GM23338 (cell line): ENCODE measurements around the gene PHKA2.

Experiments used
- EZH2 ChIP-seq: fragments of 200-600 bp; sonication (generic); IDR thresholded peaks from one replicate; pipeline ENCODE4 v1.8.0; 2017; ENCODE audit warnings: antibody characterized with exemption, mild to moderate bottlenecking, low read depth; ENCODE audit not compliant: unreplicated experiment
- EZH2phosphoT487 ChIP-seq: fragments of 200-600 bp; sonication (generic); IDR thresholded peaks from one replicate; pipeline ENCODE4 v1.8.1; 2018; ENCODE audit warnings: antibody characterized with exemption; ENCODE audit not compliant: unreplicated experiment
- JUNB ChIP-seq: IDR thresholded peaks from one replicate; pipeline ENCODE4 v1.6.1; 2016; ENCODE audit warnings: antibody characterized with exemption; ENCODE audit not compliant: unreplicated experiment
- NANOG ChIP-seq: IDR thresholded peaks from 2 replicates; pipeline ENCODE4 v1.6.1; 2016; ENCODE audit warnings: antibody characterized with exemption, borderline replicate concordance
- POLR2AphosphoS5 ChIP-seq: IDR thresholded peaks from 2 replicates; pipeline ENCODE4 v1.6.1; 2016; ENCODE audit warnings: antibody characterized with exemption, low read depth
- ZNF331 ChIP-seq: fragments of 250-450 bp; sonication (Bioruptor Pico); IDR thresholded peaks from 2 replicates; pipeline ENCODE4 v1.5.0; 2020; ENCODE audit warnings: low read depth, mild to moderate bottlenecking, moderate library complexity
- ZNF462 ChIP-seq: fragments of 250-450 bp; sonication (Bioruptor Pico); IDR thresholded peaks from 2 replicates; pipeline ENCODE4 v1.5.0; 2020; ENCODE audit warnings: mild to moderate bottlenecking, moderate library complexity
- TF ChIP-seq, protein P1 (sequence below), 2 experiments: fragments of 200-600 bp in 1 of 2; sonication (generic) in 1 of 2; conservative IDR thresholded peaks; 2 replicates each; pipeline versions ENCODE4 v1.5.1 to v1.6.1; 2016 to 2017; ENCODE audit warnings: antibody characterized with exemption in 2 of 2, low read depth in 2 of 2, mild to moderate bottlenecking in 2 of 2, moderate library complexity in 1 of 2
- TF ChIP-seq, protein P2 (sequence below): IDR thresholded peaks from one replicate; pipeline ENCODE4 v1.6.1; 2018; ENCODE audit warnings: antibody characterized with exemption; ENCODE audit not compliant: unreplicated experiment

- TF ChIP-seq, protein P1, sequence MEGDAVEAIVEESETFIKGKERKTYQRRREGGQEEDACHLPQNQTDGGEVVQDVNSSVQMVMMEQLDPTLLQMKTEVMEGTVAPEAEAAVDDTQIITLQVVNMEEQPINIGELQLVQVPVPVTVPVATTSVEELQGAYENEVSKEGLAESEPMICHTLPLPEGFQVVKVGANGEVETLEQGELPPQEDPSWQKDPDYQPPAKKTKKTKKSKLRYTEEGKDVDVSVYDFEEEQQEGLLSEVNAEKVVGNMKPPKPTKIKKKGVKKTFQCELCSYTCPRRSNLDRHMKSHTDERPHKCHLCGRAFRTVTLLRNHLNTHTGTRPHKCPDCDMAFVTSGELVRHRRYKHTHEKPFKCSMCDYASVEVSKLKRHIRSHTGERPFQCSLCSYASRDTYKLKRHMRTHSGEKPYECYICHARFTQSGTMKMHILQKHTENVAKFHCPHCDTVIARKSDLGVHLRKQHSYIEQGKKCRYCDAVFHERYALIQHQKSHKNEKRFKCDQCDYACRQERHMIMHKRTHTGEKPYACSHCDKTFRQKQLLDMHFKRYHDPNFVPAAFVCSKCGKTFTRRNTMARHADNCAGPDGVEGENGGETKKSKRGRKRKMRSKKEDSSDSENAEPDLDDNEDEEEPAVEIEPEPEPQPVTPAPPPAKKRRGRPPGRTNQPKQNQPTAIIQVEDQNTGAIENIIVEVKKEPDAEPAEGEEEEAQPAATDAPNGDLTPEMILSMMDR (conservative IDR thresholded peaks at IDR 0.05; ENCODE audit: low read depth in 2 of 2), result no peak
- TF ChIP-seq EZH2phosphoT487, result no peak
- no peak for TF ChIP-seq JUNB
- no peak for TF ChIP-seq EZH2
- no peak for TF ChIP-seq NANOG
- no peak for TF ChIP-seq POLR2AphosphoS5
- no peak for TF ChIP-seq ZNF331
- TF ChIP-seq ZNF462, result no peak
- TF ChIP-seq, protein P2, sequence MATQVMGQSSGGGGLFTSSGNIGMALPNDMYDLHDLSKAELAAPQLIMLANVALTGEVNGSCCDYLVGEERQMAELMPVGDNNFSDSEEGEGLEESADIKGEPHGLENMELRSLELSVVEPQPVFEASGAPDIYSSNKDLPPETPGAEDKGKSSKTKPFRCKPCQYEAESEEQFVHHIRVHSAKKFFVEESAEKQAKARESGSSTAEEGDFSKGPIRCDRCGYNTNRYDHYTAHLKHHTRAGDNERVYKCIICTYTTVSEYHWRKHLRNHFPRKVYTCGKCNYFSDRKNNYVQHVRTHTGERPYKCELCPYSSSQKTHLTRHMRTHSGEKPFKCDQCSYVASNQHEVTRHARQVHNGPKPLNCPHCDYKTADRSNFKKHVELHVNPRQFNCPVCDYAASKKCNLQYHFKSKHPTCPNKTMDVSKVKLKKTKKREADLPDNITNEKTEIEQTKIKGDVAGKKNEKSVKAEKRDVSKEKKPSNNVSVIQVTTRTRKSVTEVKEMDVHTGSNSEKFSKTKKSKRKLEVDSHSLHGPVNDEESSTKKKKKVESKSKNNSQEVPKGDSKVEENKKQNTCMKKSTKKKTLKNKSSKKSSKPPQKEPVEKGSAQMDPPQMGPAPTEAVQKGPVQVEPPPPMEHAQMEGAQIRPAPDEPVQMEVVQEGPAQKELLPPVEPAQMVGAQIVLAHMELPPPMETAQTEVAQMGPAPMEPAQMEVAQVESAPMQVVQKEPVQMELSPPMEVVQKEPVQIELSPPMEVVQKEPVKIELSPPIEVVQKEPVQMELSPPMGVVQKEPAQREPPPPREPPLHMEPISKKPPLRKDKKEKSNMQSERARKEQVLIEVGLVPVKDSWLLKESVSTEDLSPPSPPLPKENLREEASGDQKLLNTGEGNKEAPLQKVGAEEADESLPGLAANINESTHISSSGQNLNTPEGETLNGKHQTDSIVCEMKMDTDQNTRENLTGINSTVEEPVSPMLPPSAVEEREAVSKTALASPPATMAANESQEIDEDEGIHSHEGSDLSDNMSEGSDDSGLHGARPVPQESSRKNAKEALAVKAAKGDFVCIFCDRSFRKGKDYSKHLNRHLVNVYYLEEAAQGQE, result no peak
Measured at GRCh38 chrX:18873189-18873791, 110.6 kb downstream of the PHKA2 start.
